Measurements from ENCODE around the gene SNRNP200. TPM values are rescaled to one million over a fixed set of nuclear protein-coding genes. Genes with fewer than 3 reads are reported as not detected.

The SNRNP200 gene
- total and polyA plus RNA-seq, 2 donors from 2014 or later = 46.7 to 118 TPM

DNA sequence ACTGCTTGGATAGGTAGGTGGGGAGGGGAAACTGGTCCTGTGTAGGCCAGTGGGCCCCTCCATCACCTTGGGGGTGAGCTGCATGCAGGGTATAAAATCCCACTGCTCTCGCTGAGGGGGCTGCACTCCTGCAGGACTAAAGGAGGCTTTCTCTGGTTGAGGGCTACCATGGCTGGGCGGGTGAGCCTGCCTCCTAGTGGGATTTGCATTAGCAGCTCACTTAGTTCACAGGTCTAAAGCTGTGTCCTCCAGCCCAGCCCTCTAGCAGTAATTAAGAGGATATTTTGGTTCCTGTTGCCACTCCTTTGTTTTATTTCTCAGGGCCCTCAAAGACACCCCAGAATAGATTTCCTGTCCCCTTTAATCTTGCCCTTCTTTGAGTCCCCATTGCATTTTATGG, 64.1 kb downstream of the SNRNP200 start:
- Histone ChIP-seq H3K27me3 (ENCODE audit: control insufficient read depth, insufficient read depth, low read length) (no peaks in the 10 kb centered on the region), H3K4me1 (ENCODE audit: control insufficient read depth in 2 of 3, insufficient read depth in 2 of 3, low read depth in 1 of 3, low read length in 3 of 3) (no peaks in the 10 kb centered on the region), H3K9me3 (ENCODE audit: control insufficient read depth in 2 of 3, insufficient read depth in 1 of 3, low read length in 3 of 3) (no peaks in the 10 kb centered on the region), H3K9ac (ENCODE audit: low read length in 3 of 3) (no peak overlapping the region), H3K36me3 (ENCODE audit: control insufficient read depth in 2 of 3, insufficient read depth in 3 of 3, low read length in 3 of 3) (no peaks in the 10 kb centered on the region), H3K4me3 (ENCODE audit: low read length in 3 of 3) (no peak overlapping the region), H3K27ac (ENCODE audit: low read depth in 2 of 2, low read length in 2 of 2) (no peak overlapping the region)
- DNase-seq = peak in 1 of 5 donors; percentile 34
- intact Hi-C loops (cut with DNase I) = no loop called here
- TF ChIP-seq, protein P1, sequence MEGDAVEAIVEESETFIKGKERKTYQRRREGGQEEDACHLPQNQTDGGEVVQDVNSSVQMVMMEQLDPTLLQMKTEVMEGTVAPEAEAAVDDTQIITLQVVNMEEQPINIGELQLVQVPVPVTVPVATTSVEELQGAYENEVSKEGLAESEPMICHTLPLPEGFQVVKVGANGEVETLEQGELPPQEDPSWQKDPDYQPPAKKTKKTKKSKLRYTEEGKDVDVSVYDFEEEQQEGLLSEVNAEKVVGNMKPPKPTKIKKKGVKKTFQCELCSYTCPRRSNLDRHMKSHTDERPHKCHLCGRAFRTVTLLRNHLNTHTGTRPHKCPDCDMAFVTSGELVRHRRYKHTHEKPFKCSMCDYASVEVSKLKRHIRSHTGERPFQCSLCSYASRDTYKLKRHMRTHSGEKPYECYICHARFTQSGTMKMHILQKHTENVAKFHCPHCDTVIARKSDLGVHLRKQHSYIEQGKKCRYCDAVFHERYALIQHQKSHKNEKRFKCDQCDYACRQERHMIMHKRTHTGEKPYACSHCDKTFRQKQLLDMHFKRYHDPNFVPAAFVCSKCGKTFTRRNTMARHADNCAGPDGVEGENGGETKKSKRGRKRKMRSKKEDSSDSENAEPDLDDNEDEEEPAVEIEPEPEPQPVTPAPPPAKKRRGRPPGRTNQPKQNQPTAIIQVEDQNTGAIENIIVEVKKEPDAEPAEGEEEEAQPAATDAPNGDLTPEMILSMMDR (IDR thresholded peaks at IDR 0.05; ENCODE audit: borderline replicate concordance, extremely low read depth, insufficient read depth) = no peak
- no peak for FAIRE-seq

GRCh38 chr2:96240341-96241038, 64.9 kb downstream of the SNRNP200 start:
- no peaks in the 10 kb centered on the region for H3K4me1 ChIP-seq (ENCODE audit: control insufficient read depth in 2 of 3, insufficient read depth in 2 of 3, low read depth in 1 of 3, low read length in 3 of 3)
- no peak for FAIRE-seq
- intact Hi-C loops (cut with DNase I) = no loop called here

DNA sequence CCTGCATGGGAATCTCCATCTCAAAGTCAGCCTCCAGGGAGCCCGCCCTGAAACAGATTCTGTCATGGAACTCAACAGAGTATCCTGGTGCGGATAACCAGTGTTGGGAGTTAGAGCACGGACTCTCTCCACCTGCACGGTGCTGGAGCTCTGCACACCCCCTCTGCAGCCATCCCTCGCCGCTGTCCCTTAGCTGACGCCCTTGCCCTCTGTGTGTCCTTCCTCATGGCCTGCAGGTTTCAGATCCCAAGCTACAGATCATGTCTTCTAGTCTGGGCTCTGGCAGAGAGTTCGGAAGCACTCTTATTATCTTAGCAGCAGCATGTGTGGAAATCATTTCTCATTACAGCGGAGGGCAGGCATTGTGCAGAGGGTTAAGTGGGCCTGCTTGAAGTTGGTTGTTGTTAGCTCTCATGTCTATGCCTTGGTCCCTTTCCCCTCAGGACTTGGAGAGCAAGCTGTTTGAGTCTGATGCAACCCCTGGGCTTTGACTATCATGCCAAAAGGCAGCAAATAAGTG, 65.5 kb downstream of the SNRNP200 start:
- intact Hi-C loops (cut with DNase I) = no loop called here
- Histone ChIP-seq H3K4me3 (ENCODE audit: low read length in 3 of 3) (no peak overlapping the region), H3K9ac (ENCODE audit: low read length in 3 of 3) (no peak overlapping the region), H3K27me3 (ENCODE audit: control insufficient read depth, insufficient read depth, low read length) (no peaks in the 10 kb centered on the region), H3K27ac (ENCODE audit: low read depth in 2 of 2, low read length in 2 of 2) (no peak overlapping the region), H3K36me3 (ENCODE audit: control insufficient read depth in 2 of 3, insufficient read depth in 3 of 3, low read length in 3 of 3) (no peaks in the 10 kb centered on the region), H3K4me1 (ENCODE audit: control insufficient read depth in 2 of 3, insufficient read depth in 2 of 3, low read depth in 1 of 3, low read length in 3 of 3) (no peaks in the 10 kb centered on the region), H3K9me3 (ENCODE audit: control insufficient read depth in 2 of 3, insufficient read depth in 1 of 3, low read length in 3 of 3) (no peaks in the 10 kb centered on the region)
- no peak for FAIRE-seq
- DNase-seq = peak in 1 of 5 donors; percentile 25
- TF ChIP-seq, protein P1 (IDR thresholded peaks at IDR 0.05; ENCODE audit: borderline replicate concordance, extremely low read depth, insufficient read depth) = no peak

More at GRCh38 chr2:96240341-96241038, 64.9 kb downstream of the SNRNP200 start:
- no peak overlapping the region for H3K4me3 ChIP-seq (ENCODE audit: low read length in 3 of 3)
- H3K9me3 ChIP-seq (ENCODE audit: control insufficient read depth in 2 of 3, insufficient read depth in 1 of 3, low read length in 3 of 3) = no peaks in the 10 kb centered on the region
- H3K9ac ChIP-seq (ENCODE audit: low read length in 3 of 3) = no peak overlapping the region
- DNase-seq = peak in 1 of 5 donors; percentile 31
- no peaks in the 10 kb centered on the region for H3K27me3 ChIP-seq (ENCODE audit: control insufficient read depth, insufficient read depth, low read length)
- H3K27ac ChIP-seq (ENCODE audit: low read depth in 2 of 2, low read length in 2 of 2) = no peak overlapping the region
- H3K36me3 ChIP-seq (ENCODE audit: control insufficient read depth in 2 of 3, insufficient read depth in 3 of 3, low read length in 3 of 3) = no peaks in the 10 kb centered on the region
- TF ChIP-seq, protein P1 (IDR thresholded peaks at IDR 0.05; ENCODE audit: borderline replicate concordance, extremely low read depth, insufficient read depth) = no peak

Measured in kidney (tissue), 14 donors.